Smooth muscle cell (in vitro differentiated cells): Measurements from ENCODE around the gene GOLPH3. TPM values are rescaled to one million over a fixed set of nuclear protein-coding genes. Genes with fewer than 3 reads are reported as not detected.

Source experiments
- DNase-seq: peaks from one replicate; lab custom pipeline; 2025; ENCODE audit not compliant: unreplicated experiment; lab: John Stamatoyannopoulos, UW
- H2AFZ ChIP-seq: fragments of 200-600 bp; sonication (generic); 2 replicates; pipeline ENCODE4 v1.6.0; 2016; ENCODE audit warnings: antibody characterized with exemption, low read depth, mild to moderate bottlenecking
- H3F3A ChIP-seq: fragments of 200-600 bp; sonication (generic); 2 replicates; pipeline ENCODE4 v1.6.0; 2017; ENCODE audit warnings: antibody characterized with exemption, low read depth
- H3K27ac ChIP-seq: fragments of 200-600 bp; sonication (generic); 2 replicates; pipeline ENCODE4 v1.5.1; 2016; ENCODE audit warnings: low read depth, mild to moderate bottlenecking
- H3K27me3 ChIP-seq: fragments of 200-600 bp; sonication (generic); 2 replicates; pipeline ENCODE4 v1.6.1; 2016; ENCODE audit warnings: low read depth, mild to moderate bottlenecking
- H3K36me3 ChIP-seq: fragments of 200-600 bp; sonication (generic); 2 replicates; pipeline ENCODE4 v1.5.1; 2016; ENCODE audit warnings: low read depth
- H3K4me1 ChIP-seq: fragments of 200-600 bp; sonication (generic); 2 replicates; pipeline ENCODE4 v1.5.1; 2016; ENCODE audit warnings: low read depth
- H3K4me2 ChIP-seq: fragments of 200-600 bp; sonication (generic); 2 replicates; pipeline ENCODE4 v1.6.0; 2016; ENCODE audit warnings: mild to moderate bottlenecking
- H3K4me3 ChIP-seq: fragments of 200-600 bp; sonication (generic); 2 replicates; pipeline ENCODE4 v1.5.1; 2016; ENCODE audit warnings: mild to moderate bottlenecking
- H3K79me2 ChIP-seq: fragments of 200-600 bp; sonication (generic); 2 replicates; pipeline ENCODE4 v1.6.0; 2016; ENCODE audit warnings: low read depth, mild to moderate bottlenecking
- H3K9ac ChIP-seq: fragments of 200-600 bp; sonication (generic); 2 replicates; pipeline ENCODE4 v1.6.0; 2016; ENCODE audit warnings: low read depth
- H3K9me3 ChIP-seq: fragments of 200-600 bp; sonication (generic); replicated peaks from 2 replicates; pipeline ENCODE4 v1.5.1; 2016; ENCODE audit warnings: low read depth
- H4K20me1 ChIP-seq: fragments of 200-600 bp; sonication (generic); 2 replicates; pipeline ENCODE4 v1.6.0; 2016; ENCODE audit warnings: low read depth
- WGBS: methylation state at CpG from one replicate; pipeline ENCODE4 v1.1.7; 2016; ENCODE audit warnings: low lambda C conversion rate; 5-methylcytosine and 5-hydroxymethylcytosine counted together
- polyA plus RNA-seq: library from polyadenylated mRNA; unstranded; fragments of >200 nt; fragmentation: Nextera tagmentation; extraction: Ambion mirVana; gene quantifications from 2 replicates; pipeline ENCODE4 v1.2.1, GENCODE V29; 2016
- total RNA-seq: library from RNA; depleted of rRNA; stranded (reverse); fragments of >200 nt; gene quantifications from 2 replicates; pipeline ENCODE4 v1.2.3, GENCODE V29; 2014
- TF ChIP-seq, protein P1 (sequence below): fragments of 200-600 bp; sonication (generic); IDR thresholded peaks from 2 replicates; pipeline ENCODE4 v1.5.1; 2017; ENCODE audit warnings: borderline replicate concordance, mild to moderate bottlenecking, antibody characterized with exemption; ENCODE audit not compliant: insufficient read depth, poor library complexity, severe bottlenecking

The GOLPH3 gene
- total and polyA plus RNA-seq, 2 experiments from 2014 or later = 95.3 to 108 TPM

DNA sequence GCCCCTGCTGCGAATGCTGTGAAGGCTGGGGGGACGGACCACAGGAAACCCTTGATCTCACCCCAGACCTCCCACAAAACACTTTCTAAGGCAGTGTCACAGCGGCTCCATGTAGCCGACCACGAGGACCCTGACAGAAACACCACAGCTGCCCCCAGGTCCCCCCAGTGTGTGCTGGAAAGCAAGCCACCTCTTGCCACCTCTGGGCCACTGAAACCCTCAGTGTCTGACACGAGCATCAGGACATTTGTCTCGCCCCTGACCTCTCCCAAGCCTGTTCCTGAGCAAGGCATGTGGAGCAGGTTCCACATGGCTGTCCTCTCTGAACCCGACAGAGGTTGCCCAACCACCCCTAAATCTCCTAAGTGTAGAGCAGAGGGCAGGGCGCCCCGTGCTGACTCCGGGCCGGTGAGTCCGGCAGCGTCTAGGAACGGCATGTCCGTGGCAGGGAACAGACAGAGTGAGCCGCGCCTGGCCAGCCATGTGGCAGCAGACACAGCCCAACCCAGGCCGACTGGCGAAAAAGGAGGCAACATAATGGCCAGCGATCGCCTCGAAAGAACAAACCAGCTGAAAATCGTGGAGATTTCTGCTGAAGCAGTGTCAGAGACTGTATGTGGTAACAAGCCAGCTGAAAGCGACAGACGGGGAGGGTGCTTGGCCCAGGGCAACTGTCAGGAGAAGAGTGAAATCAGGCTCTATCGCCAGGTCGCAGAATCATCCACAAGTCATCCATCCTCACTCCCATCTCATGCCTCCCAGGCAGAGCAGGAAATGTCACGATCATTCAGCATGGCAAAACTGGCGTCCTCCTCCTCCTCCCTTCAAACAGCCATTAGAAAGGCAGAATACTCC, 84.7 kb downstream of the GOLPH3 start:
- Histone ChIP-seq H3K4me2 (no peak overlapping the region), H3K4me1 (no peaks in the 10 kb centered on the region), H4K20me1 (no peaks in the 10 kb centered on the region), H3K36me3 (no peaks in the 10 kb centered on the region), H3K27ac (no peak overlapping the region), H3K9ac (no peak overlapping the region), H3K79me2 (no peaks in the 10 kb centered on the region), H2AFZ (no peak overlapping the region), H3F3A (no peaks in the 10 kb centered on the region), H3K4me3 (no peak overlapping the region), H3K9me3 (no peaks in the 10 kb centered on the region), H3K27me3 (no peaks in the 10 kb centered on the region)
- TF ChIP-seq, protein P1, sequence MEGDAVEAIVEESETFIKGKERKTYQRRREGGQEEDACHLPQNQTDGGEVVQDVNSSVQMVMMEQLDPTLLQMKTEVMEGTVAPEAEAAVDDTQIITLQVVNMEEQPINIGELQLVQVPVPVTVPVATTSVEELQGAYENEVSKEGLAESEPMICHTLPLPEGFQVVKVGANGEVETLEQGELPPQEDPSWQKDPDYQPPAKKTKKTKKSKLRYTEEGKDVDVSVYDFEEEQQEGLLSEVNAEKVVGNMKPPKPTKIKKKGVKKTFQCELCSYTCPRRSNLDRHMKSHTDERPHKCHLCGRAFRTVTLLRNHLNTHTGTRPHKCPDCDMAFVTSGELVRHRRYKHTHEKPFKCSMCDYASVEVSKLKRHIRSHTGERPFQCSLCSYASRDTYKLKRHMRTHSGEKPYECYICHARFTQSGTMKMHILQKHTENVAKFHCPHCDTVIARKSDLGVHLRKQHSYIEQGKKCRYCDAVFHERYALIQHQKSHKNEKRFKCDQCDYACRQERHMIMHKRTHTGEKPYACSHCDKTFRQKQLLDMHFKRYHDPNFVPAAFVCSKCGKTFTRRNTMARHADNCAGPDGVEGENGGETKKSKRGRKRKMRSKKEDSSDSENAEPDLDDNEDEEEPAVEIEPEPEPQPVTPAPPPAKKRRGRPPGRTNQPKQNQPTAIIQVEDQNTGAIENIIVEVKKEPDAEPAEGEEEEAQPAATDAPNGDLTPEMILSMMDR = no peak
- no peak for DNase-seq
- WGBS = 96% methylated on average over 30 of the region's 30 CpGs

DNA sequence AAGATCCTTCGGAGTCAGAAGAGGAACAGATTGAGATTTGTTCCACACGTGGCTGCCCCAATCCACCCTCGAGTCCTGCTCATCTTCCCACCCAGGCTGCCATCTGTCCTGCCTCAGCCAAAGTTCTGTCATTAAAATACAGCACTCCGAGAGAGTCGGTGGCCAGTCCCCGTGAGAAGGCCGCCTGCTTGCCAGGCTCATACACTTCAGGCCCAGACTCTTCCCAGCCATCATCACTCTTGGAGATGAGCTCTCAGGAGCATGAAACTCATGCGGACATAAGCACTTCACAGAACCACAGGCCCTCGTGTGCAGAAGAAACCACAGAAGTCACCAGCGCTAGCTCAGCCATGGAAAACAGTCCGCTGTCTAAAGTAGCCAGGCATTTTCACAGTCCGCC, 85.9 kb downstream of the GOLPH3 start:
- H4K20me1 ChIP-seq = no peaks in the 10 kb centered on the region

DNA sequence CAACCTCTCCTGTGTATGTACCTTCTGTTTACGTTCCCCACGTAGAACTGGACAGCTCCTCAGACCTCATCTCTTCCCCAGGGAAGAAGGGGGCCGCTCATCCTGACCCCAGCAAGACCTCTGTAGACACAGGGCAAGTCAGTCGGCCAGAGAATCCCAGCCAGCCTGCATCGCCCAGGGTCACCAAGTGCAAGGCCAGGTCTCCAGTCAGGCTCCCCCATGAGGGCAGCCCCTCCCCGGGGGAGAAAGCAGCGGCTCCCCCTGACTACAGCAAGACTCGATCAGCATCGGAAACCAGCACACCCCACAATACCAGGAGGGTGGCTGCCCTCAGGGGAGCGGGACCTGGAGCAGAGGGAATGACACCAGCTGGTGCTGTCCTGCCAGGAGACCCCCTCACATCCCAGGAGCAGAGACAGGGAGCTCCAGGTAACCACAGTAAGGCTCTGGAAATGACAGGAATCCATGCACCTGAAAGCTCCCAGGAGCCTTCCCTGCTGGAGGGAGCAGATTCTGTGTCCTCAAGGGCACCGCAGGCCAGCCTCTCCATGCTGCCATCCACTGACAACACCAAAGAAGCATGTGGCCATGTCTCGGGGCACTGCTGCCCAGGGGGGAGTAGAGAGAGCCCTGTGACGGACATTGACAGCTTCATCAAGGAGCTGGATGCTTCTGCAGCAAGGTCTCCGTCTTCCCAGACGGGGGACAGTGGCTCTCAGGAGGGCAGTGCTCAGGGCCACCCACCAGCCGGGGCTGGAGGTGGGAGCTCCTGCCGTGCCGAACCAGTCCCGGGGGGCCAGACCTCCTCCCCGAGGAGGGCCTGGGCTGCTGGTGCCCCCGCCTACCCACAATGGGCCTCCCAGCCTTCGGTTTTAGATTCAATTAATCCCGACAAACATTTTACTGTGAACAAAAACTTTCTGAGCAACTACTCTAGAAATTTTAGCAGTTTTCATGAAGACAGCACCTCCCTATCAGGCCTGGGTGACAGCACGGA, 86.7 kb downstream of the GOLPH3 start:
- Histone ChIP-seq H4K20me1 (no peaks in the 10 kb centered on the region), H3F3A (no peaks in the 10 kb centered on the region), H3K79me2 (no peaks in the 10 kb centered on the region), H3K4me1 (no peaks in the 10 kb centered on the region), H3K4me2 (no peak overlapping the region), H2AFZ (no peak overlapping the region), H3K36me3 (no peaks in the 10 kb centered on the region), H3K9ac (no peak overlapping the region), H3K27me3 (no peaks in the 10 kb centered on the region), H3K4me3 (no peak overlapping the region), H3K9me3 (no peaks in the 10 kb centered on the region), H3K27ac (no peak overlapping the region)
- TF ChIP-seq, protein P1 = no peak
- 97% methylated on average over 24 of the region's 24 CpGs for WGBS
- DNase-seq = no peak

More for the DNA sequence above, 85.9 kb downstream of the GOLPH3 start:
- Histone ChIP-seq H3F3A (no peaks in the 10 kb centered on the region), H3K4me2 (no peak overlapping the region), H2AFZ (no peak overlapping the region), H3K4me3 (no peak overlapping the region), H3K27ac (no peak overlapping the region), H3K79me2 (no peaks in the 10 kb centered on the region), H3K36me3 (no peaks in the 10 kb centered on the region), H3K27me3 (no peaks in the 10 kb centered on the region), H3K9me3 (no peaks in the 10 kb centered on the region), H3K4me1 (no peaks in the 10 kb centered on the region), H3K9ac (no peak overlapping the region)
- DNase-seq = no peak
- TF ChIP-seq, protein P1 = no peak
- WGBS = 91% methylated on average over 12 of the region's 12 CpGs
